Choroid plexus epithelial cell (primary cell): Measurements from ENCODE around the gene SMPD2.
"Not testable (repeated sequence)": the region's sequence is repeated elsewhere in the genome, so short reads cannot be mapped to it uniquely, and the experiment has no call there.

Source experiments
- DNase-seq: peaks from one replicate; pipeline ENCODE4 v3.0.0-alpha.2; 2010; ENCODE audit warnings: low read depth
- H3K4me3 ChIP-seq: 2 replicates; pipeline ENCODE4 v1.5.1; 2011; ENCODE audit warnings: low read depth, mild to moderate bottlenecking, control low read depth, low read length, moderate library complexity
- TF ChIP-seq, protein P1 (sequence below): conservative IDR thresholded peaks from 2 replicates; pipeline ENCODE4 v1.5.1; 2011; ENCODE audit warnings: low read depth, mild to moderate bottlenecking, control low read depth, inconsistent platforms, low read length, moderate library complexity

The SMPD2 gene

DNA sequence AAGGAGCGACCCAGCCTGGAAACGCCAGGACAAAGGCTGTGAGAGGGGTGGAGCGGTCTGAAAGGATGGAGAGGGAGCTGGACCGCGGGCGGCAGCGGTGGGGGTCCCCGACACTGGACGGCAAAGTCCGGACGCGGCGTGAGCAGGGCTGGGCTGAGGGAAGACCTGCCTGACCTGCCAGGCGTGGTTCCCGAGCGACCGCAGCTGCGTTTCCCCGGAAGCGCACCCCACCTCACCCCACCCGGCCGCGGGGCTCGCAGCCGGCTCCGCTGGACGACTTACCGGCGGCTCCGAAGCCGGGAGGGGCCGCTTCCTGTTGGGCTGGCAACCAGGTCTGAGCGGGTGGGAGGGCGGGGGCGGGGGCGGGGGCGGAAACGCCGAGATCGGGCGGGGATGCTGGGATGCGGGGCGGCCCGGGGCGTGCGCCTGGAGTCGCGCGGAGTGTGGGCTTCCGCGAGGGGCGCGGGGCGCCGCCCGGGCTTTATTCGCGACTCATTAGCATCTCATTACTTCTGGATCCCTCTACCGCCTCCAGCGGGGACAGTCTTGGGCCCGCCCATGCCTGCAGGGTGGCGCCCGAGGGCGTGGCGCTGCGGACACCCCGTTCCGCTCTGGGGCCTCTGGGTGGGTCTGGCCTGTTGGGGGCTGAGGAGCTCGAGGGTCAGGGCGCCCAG lies 15.1 kb downstream of the SMPD2 start, which contains the start of gene MICAL1:
Gene MICAL1 (minus strand): TSS at position 336 of the 674 bp plus-strand sequence. CDS start 1,576 bp downstream, outside the sequence.
- TF ChIP-seq, protein P1, sequence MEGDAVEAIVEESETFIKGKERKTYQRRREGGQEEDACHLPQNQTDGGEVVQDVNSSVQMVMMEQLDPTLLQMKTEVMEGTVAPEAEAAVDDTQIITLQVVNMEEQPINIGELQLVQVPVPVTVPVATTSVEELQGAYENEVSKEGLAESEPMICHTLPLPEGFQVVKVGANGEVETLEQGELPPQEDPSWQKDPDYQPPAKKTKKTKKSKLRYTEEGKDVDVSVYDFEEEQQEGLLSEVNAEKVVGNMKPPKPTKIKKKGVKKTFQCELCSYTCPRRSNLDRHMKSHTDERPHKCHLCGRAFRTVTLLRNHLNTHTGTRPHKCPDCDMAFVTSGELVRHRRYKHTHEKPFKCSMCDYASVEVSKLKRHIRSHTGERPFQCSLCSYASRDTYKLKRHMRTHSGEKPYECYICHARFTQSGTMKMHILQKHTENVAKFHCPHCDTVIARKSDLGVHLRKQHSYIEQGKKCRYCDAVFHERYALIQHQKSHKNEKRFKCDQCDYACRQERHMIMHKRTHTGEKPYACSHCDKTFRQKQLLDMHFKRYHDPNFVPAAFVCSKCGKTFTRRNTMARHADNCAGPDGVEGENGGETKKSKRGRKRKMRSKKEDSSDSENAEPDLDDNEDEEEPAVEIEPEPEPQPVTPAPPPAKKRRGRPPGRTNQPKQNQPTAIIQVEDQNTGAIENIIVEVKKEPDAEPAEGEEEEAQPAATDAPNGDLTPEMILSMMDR = peak; percentile 41
- H3K4me3 ChIP-seq = peak within 1 kb of the TSS; percentile 84
- DNase-seq = peak; percentile 40

DNA sequence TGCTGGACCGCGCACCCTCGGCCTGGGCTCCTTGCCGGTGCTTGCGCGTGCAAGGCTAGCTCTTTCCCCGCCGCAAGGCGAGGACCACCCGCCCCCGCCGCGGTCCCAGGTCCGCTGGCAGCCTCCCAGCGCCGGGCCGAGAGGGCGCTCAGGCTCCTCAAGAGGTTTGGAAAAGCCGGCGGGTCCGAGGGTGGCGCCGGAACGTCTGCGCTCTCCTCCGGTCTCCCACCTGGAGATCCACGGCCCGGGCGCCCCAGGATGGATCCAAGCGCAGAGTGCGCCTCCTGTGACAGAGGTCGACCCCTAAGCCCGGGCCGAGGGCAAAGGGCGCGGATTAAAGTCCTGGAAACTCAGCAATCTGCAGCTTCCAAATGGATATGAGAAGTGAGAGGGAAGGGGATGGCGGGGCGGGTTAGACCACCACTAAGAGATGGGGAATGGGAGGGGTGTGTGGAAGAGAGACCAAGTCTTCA lies 15.6 kb downstream of the SMPD2 start:
- TF ChIP-seq, protein P1 = no peak
- H3K4me3 ChIP-seq = peak overlapping the region; percentile 84
- no peak for DNase-seq

DNA sequence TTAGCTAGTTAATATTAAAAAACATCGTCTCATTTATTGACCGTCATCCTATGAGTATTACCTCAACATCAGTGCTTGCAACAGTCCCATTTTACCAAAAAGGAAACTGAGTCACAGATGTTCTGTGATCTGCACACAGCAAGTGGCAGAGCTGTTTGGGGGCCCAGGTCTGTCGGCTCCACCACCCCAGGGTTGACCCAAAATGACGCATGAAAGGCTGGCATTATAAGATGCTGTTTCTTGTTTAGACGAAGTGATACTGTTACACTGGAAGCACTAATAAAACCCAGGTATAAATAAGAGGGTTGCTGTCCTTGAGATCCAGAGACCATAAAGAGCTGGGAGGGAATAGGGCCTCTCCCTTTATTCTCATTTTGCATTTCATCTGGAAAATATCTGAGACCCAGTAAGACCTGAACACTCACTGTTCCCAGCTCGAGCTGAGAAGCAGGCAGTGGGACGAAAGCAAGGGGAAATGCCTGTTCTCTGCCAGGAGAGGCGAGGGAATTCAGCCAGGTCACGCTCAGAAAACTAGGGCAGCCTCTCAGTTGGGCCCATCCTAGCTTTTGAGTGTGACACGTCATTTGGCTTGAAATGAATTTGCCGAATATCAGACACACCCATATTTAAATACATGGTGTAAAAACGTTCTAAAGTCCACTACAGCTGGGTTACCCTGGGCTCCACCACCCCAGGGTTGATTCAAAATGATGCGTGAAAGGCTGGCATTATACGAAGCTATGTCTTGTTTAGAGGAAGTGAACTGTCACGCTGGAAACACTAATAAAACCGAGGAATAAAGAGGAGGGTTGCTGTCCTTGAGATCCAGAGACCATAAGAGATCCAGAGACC lies 16.4 kb downstream of the SMPD2 start:
- DNase-seq = no peak
- TF ChIP-seq, protein P1 = no peak
- peak overlapping the region; percentile 84 for H3K4me3 ChIP-seq

DNA sequence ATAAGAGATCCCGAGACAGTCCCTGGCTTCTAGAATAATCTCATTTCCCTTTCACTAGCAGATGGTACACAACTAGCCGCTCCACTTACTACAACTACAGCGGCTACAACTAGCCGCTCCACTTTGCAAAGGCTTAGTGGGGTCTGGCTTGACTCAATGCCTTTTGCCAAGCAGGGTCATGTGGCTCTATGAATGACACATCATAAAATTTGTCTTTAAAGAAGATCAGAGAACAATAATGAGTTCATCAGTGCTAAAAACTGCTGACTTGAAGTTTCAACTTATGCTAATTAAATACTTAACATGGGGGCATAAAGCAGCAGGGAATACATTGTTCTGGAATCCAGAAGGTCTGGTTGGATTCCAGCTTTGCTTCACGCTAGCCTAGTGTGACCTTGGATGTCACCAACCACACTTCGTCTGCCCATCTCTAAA lies 17.1 kb downstream of the SMPD2 start:
- TF ChIP-seq, protein P1 = no peak
- no peak overlapping the region for H3K4me3 ChIP-seq
- no peak for DNase-seq

DNA sequence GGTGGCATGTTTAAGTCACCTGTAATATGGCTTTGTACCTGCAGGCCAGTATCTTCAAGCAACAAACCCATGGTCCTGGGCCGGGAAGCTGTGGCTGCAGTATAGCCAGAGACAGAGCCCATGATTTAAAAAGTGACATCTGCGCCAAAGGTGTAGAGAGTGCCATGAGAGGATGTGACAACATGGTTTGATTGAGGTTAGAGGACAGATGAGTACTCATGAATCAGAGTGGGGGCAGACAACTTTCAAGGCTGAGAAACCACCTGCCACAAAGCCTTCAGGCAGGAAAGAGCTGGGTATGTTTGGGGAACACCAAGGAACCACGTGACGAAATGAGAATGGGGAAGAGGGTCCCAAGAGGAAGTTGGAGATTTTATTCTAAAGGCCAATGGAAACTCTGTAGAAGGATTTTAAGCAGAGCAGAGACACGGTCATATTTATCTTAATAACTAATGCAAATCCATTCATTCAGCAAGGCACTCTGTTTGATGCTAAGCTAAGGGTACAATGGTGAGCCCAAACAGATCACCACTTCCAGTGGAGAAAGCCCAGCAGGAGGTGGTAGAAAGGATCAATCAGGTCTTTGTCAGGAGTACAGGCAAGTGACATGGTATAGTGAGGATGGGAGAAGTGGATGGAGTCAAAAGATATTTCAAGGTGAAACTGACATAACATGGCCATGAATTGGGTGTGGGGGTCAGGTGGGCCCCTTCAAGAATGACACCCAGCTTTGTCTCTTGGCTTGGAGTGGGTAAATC lies 18.4 kb downstream of the SMPD2 start:
- DNase-seq = no peak
- TF ChIP-seq, protein P1 = no peak
- no peak overlapping the region for H3K4me3 ChIP-seq

DNA sequence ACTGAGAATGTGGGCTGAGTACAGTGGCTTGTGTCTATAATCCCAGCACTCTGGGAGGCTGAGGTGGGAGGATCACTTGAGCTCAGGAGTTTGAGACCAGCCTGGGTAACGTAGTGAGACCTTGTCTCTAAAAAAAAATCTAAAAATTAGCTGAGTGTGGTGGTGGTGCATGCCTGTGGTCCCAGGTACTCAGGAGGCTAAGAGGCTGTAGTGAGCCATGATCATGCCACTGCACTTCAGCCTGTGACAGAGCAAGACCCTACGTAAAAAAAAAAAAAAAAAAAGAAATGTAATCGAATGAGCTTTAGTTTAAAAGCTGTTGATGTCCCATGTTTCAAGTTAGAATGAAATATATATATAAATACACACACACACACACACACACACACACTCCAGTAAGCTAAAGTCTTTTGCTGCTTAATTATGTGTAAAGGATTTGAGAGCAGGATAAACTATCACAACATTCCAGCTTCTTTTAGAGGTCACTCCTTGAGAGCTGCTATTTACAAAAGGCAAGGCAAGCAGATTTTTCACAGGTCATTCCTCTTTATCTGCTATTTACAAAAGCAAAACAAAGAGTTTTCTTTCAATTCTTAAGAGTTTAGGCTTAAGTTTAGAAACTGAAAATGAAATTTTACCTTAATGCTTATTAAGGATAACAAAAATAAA lies 19.8 kb downstream of the SMPD2 start:
- H3K4me3 ChIP-seq = no peak overlapping the region
- TF ChIP-seq, protein P1 = no peak
- DNase-seq = no peak

- H3K4me3 ChIP-seq, DNase-seq: not testable (repeated sequence)
Measured at GRCh38 chr6:109461205-109461604, 20.7 kb downstream of the SMPD2 start.
